ENCODE results near the gene PGM1. TPM values are rescaled to one million over a fixed set of nuclear protein-coding genes. Genes with fewer than 3 reads are reported as not detected.

The PGM1 gene
- total and polyA plus RNA-seq, 2 donors (not counting 3 experiments of a cell fraction or from before 2014, with no cell fraction given) = 9.3 to 21.0 TPM

- no peak overlapping the region for H3K4me3 ChIP-seq (replicated peaks in 1 of 3; ENCODE audit: insufficient read depth in 1 of 3, low read depth in 1 of 3, low read length in 3 of 3)
- H4K20me1 ChIP-seq (replicated peaks; ENCODE audit: control insufficient read depth, extremely low read depth, insufficient read depth, low read length) = no peaks in the 10 kb centered on the region
- no peaks in the 10 kb centered on the region for H3K36me3 ChIP-seq (ENCODE audit: control insufficient read depth in 2 of 2, extremely low read depth in 1 of 2, insufficient read depth in 2 of 2, low read length in 2 of 2)
- no peaks in the 10 kb centered on the region for H3K27me3 ChIP-seq (ENCODE audit: control insufficient read depth in 2 of 2, insufficient read depth in 2 of 2, low read length in 2 of 2)
- H2AFZ ChIP-seq (ENCODE audit: low read depth, low read length) = no peak overlapping the region
- no peaks in the 10 kb centered on the region for H3K4me1 ChIP-seq (ENCODE audit: control insufficient read depth, extremely low read depth, insufficient read depth, low read length)
- TF ChIP-seq MAX (IDR thresholded peaks at IDR 0.05; ENCODE audit: insufficient read depth, insufficient read length) (no peak), MYC (IDR thresholded peaks at IDR 0.05; ENCODE audit: low read depth, low read length) (no peak)
- no peak overlapping the region for H3K27ac ChIP-seq (ENCODE audit: insufficient read depth, low read depth, low read length)
- DNase-seq (ENCODE audit: low read depth, low spot score) (no peak), FAIRE-seq (no peak)
- H3K79me2 ChIP-seq (ENCODE audit: control insufficient read depth, insufficient read depth, low read length) = no peaks in the 10 kb centered on the region
- no peak overlapping the region for H3K9ac ChIP-seq (replicated peaks; ENCODE audit: extremely low read depth, insufficient read depth, low read length)
- intact Hi-C loops (cut with micrococcal nuclease) (no loop called here), dilution Hi-C loops (cut with MboI; ENCODE audit: extremely low pct_ligation_motif_present, low sequenced_read_pairs) (no loop called here)
- ChIA-PET CTCF (no interaction called here), POLR2A (no interaction called here)
- H3K9me1 ChIP-seq (replicated peaks; ENCODE audit: control insufficient read depth, extremely low read depth, insufficient read depth, low read length) = no peaks in the 10 kb centered on the region
- BruUV-seq (replicated peaks) = no TSS peak
- no peak overlapping the region for H3K4me2 ChIP-seq (ENCODE audit: insufficient read depth, low read length)
- no peaks in the 10 kb centered on the region for H3K9me3 ChIP-seq (replicated peaks; ENCODE audit: control insufficient read depth, insufficient read depth, low read length)
Measured at GRCh38 chr1:63638471-63638870, 45.3 kb downstream of the PGM1 start.

- no peaks in the 10 kb centered on the region for H4K20me1 ChIP-seq (replicated peaks; ENCODE audit: control insufficient read depth, extremely low read depth, insufficient read depth, low read length)
- ChIA-PET CTCF (no interaction called here), POLR2A (no interaction called here)
- no peak overlapping the region for H2AFZ ChIP-seq (ENCODE audit: low read depth, low read length)
- FAIRE-seq = no peak
- H3K4me3 ChIP-seq (replicated peaks in 1 of 3; ENCODE audit: insufficient read depth in 1 of 3, low read depth in 1 of 3, low read length in 3 of 3) = no peak overlapping the region
- TF ChIP-seq MAX (IDR thresholded peaks at IDR 0.05; ENCODE audit: insufficient read depth, insufficient read length) (no peak), POLR2AphosphoS5 (IDR thresholded peaks at IDR 0.05; ENCODE audit: insufficient read depth, low read depth, low read length) (no peak), GATA2 (IDR thresholded peaks at IDR 0.05; ENCODE audit: insufficient read depth, insufficient read length, low read depth, low read length) (no peak), JUN (IDR thresholded peaks at IDR 0.05; ENCODE audit: borderline replicate concordance, insufficient read depth, insufficient read length, low read depth) (no peak), POLR2A (IDR thresholded peaks at IDR 0.05; ENCODE audit: low read depth, low read length) (no peak), MYC (IDR thresholded peaks at IDR 0.05; ENCODE audit: low read depth, low read length) (no peak), EZH2 (IDR thresholded peaks at IDR 0.05; ENCODE audit: borderline replicate concordance, low read depth, low read length, severe bottlenecking) (no peak), FOS (IDR thresholded peaks at IDR 0.05; ENCODE audit: borderline replicate concordance, insufficient read depth, low read length) (no peak), CTCF (IDR thresholded peaks at IDR 0.05; ENCODE audit: extremely low read depth in 1 of 2, insufficient read depth in 1 of 2, low read depth in 1 of 2, low read length in 2 of 2) (no peak)
- H3K9ac ChIP-seq (replicated peaks; ENCODE audit: extremely low read depth, insufficient read depth, low read length) = no peak overlapping the region
- H3K9me3 ChIP-seq (replicated peaks; ENCODE audit: control insufficient read depth, insufficient read depth, low read length) = no peaks in the 10 kb centered on the region
- dilution Hi-C loops (cut with MboI; ENCODE audit: extremely low pct_ligation_motif_present, low sequenced_read_pairs) = no loop called here
- no peaks in the 10 kb centered on the region for H3K27me3 ChIP-seq (ENCODE audit: control insufficient read depth in 2 of 2, insufficient read depth in 2 of 2, low read length in 2 of 2)
- H3K79me2 ChIP-seq (ENCODE audit: control insufficient read depth, insufficient read depth, low read length) = no peaks in the 10 kb centered on the region
- intact Hi-C loops (cut with micrococcal nuclease) = no loop called here
- no TSS peak for BruUV-seq (replicated peaks)
- H3K9me1 ChIP-seq (replicated peaks; ENCODE audit: control insufficient read depth, extremely low read depth, insufficient read depth, low read length) = no peaks in the 10 kb centered on the region
- H3K27ac ChIP-seq (ENCODE audit: insufficient read depth, low read depth, low read length) = no peak overlapping the region
- H3K36me3 ChIP-seq (ENCODE audit: control insufficient read depth in 2 of 2, extremely low read depth in 1 of 2, insufficient read depth in 2 of 2, low read length in 2 of 2) = no peaks in the 10 kb centered on the region
- no peak for DNase-seq (ENCODE audit: low read depth, low spot score)
- H3K4me1 ChIP-seq (ENCODE audit: control insufficient read depth, extremely low read depth, insufficient read depth, low read length) = no peaks in the 10 kb centered on the region
- no peak overlapping the region for H3K4me2 ChIP-seq (ENCODE audit: insufficient read depth, low read length)
Measured at GRCh38 chr1:63638875-63639274, 45.7 kb downstream of the PGM1 start.

Data from endothelial cell of umbilical vein (primary cell).